Measurements from ENCODE around the gene ARID5B. TPM values are rescaled to one million over a fixed set of nuclear protein-coding genes. Genes with fewer than 3 reads are reported as not detected.

Gene ARID5B
- total and polyA plus RNA-seq, 2 donors (not counting 1 experiment from before 2014, with no cell fraction given): 118 to 145 TPM

- Histone ChIP-seq H2AFZ (ENCODE audit: low read length) (no peak overlapping the region), H4K20me1 (ENCODE audit: control insufficient read depth, extremely low read depth, insufficient read depth, low read length) (no peaks in the 10 kb centered on the region), H3K9me3 (ENCODE audit: control insufficient read depth, insufficient read depth, low read depth, low read length) (no peaks in the 10 kb centered on the region), H3K27me3 (ENCODE audit: control insufficient read depth, insufficient read depth, low read length) (no peaks in the 10 kb centered on the region), H3K79me2 (ENCODE audit: control insufficient read depth, insufficient read depth, low read length) (peaks cover 8% of the 10 kb centered on the region), H3K27ac (ENCODE audit: insufficient read depth, low read length) (no peak overlapping the region), H3K9ac (ENCODE audit: insufficient read depth, low read length) (no peak overlapping the region), H3K4me1 (ENCODE audit: control insufficient read depth, extremely low read depth, insufficient read depth, low read length) (peaks cover 17% of the 10 kb centered on the region), H3K4me3 (replicated peaks in 1 of 4; ENCODE audit: control extremely low read depth in 1 of 4, insufficient read depth in 1 of 4, low read depth in 3 of 4, low read length in 4 of 4) (no peak overlapping the region), H3K36me3 (ENCODE audit: control insufficient read depth, insufficient read depth, low read length) (peaks cover 4% of the 10 kb centered on the region), H3K4me2 (ENCODE audit: extremely low read depth, insufficient read depth, low read length) (no peak overlapping the region)
- TF ChIP-seq EZH2 (IDR thresholded peaks at IDR 0.05; ENCODE audit: low read length, missing control alignments) (no peak), CTCF (conservative IDR thresholded peaks at IDR 0.05 in 1 of 2, IDR thresholded peaks at IDR 0.05 in 1 of 2; ENCODE audit: low read depth in 1 of 2, low read length in 2 of 2) (no peak)
- DNase-seq (ENCODE audit: low read depth in 2 of 2): peak in 1 of 2 donors; percentile 33
Observed at GRCh38 chr10:62098278-62099121, 197.0 kb downstream of the ARID5B start.

- no peak for TF ChIP-seq EZH2 (IDR thresholded peaks at IDR 0.05; ENCODE audit: low read length, missing control alignments)
- no peak for TF ChIP-seq CTCF (conservative IDR thresholded peaks at IDR 0.05 in 1 of 2, IDR thresholded peaks at IDR 0.05 in 1 of 2; ENCODE audit: low read depth in 1 of 2, low read length in 2 of 2)
- H4K20me1 ChIP-seq (ENCODE audit: control insufficient read depth, extremely low read depth, insufficient read depth, low read length): no peaks in the 10 kb centered on the region
- no peaks in the 10 kb centered on the region for H3K36me3 ChIP-seq (ENCODE audit: control insufficient read depth, insufficient read depth, low read length)
- H3K27me3 ChIP-seq (ENCODE audit: control insufficient read depth, insufficient read depth, low read length): no peaks in the 10 kb centered on the region
- H3K9ac ChIP-seq (ENCODE audit: insufficient read depth, low read length): no peak overlapping the region
- no peaks in the 10 kb centered on the region for H3K9me3 ChIP-seq (ENCODE audit: control insufficient read depth, insufficient read depth, low read depth, low read length)
- H3K4me1 ChIP-seq (ENCODE audit: control insufficient read depth, extremely low read depth, insufficient read depth, low read length): peaks cover 10% of the 10 kb centered on the region
- DNase-seq (ENCODE audit: low read depth in 2 of 2): no peak
- no peak overlapping the region for H3K4me2 ChIP-seq (ENCODE audit: extremely low read depth, insufficient read depth, low read length)
- H2AFZ ChIP-seq (ENCODE audit: low read length): no peak overlapping the region
- H3K4me3 ChIP-seq (replicated peaks in 1 of 4; ENCODE audit: control extremely low read depth in 1 of 4, insufficient read depth in 1 of 4, low read depth in 3 of 4, low read length in 4 of 4): no peak overlapping the region
- H3K79me2 ChIP-seq (ENCODE audit: control insufficient read depth, insufficient read depth, low read length): peaks cover 3% of the 10 kb centered on the region
- no peak overlapping the region for H3K27ac ChIP-seq (ENCODE audit: insufficient read depth, low read length)
Observed at GRCh38 chr10:62099299-62099698, 197.8 kb downstream of the ARID5B start.

GRCh38 chr10:62103857-62104256 is 202.4 kb downstream of the ARID5B start:
- no peak overlapping the region for H3K9ac ChIP-seq (ENCODE audit: insufficient read depth, low read length)

More at GRCh38 chr10:62103857-62104256, 202.4 kb downstream of the ARID5B start:
- H3K4me3 ChIP-seq (replicated peaks in 1 of 4; ENCODE audit: control extremely low read depth in 1 of 4, insufficient read depth in 1 of 4, low read depth in 3 of 4, low read length in 4 of 4): no peak overlapping the region
- no peaks in the 10 kb centered on the region for H3K36me3 ChIP-seq (ENCODE audit: control insufficient read depth, insufficient read depth, low read length)
- no peak overlapping the region for H2AFZ ChIP-seq (ENCODE audit: low read length)
- no peaks in the 10 kb centered on the region for H4K20me1 ChIP-seq (ENCODE audit: control insufficient read depth, extremely low read depth, insufficient read depth, low read length)
- H3K4me2 ChIP-seq (ENCODE audit: extremely low read depth, insufficient read depth, low read length): no peak overlapping the region
- no peak for DNase-seq (ENCODE audit: low read depth in 2 of 2)
- no peaks in the 10 kb centered on the region for H3K79me2 ChIP-seq (ENCODE audit: control insufficient read depth, insufficient read depth, low read length)
- H3K27ac ChIP-seq (ENCODE audit: insufficient read depth, low read length): no peak overlapping the region
- H3K27me3 ChIP-seq (ENCODE audit: control insufficient read depth, insufficient read depth, low read length): no peaks in the 10 kb centered on the region
- TF ChIP-seq CTCF (conservative IDR thresholded peaks at IDR 0.05 in 1 of 2, IDR thresholded peaks at IDR 0.05 in 1 of 2; ENCODE audit: low read depth in 1 of 2, low read length in 2 of 2) (no peak), EZH2 (IDR thresholded peaks at IDR 0.05; ENCODE audit: low read length, missing control alignments) (no peak)
- H3K4me1 ChIP-seq (ENCODE audit: control insufficient read depth, extremely low read depth, insufficient read depth, low read length): no peaks in the 10 kb centered on the region
- no peaks in the 10 kb centered on the region for H3K9me3 ChIP-seq (ENCODE audit: control insufficient read depth, insufficient read depth, low read depth, low read length)

All from fibroblast of lung (primary cell).